ENCODE data around the gene RBM4B.

- TF ChIP-seq TEAD4 (IDR thresholded peaks at IDR 0.05) (no peak), REST (IDR thresholded peaks at IDR 0.05; ENCODE audit: low read depth) (no peak), TAF1 (IDR thresholded peaks at IDR 0.05; ENCODE audit: low read depth) (no peak), CEBPB (IDR thresholded peaks at IDR 0.05) (no peak), MAX (IDR thresholded peaks at IDR 0.05) (no peak), TCF12 (IDR thresholded peaks at IDR 0.05; ENCODE audit: low read depth) (no peak), RAD21 (IDR thresholded peaks at IDR 0.05; ENCODE audit: low read depth) (no peak), FOXM1 (IDR thresholded peaks at IDR 0.05; ENCODE audit: borderline replicate concordance, low read depth) (no peak), CREB1 (IDR thresholded peaks at IDR 0.05; ENCODE audit: low read depth) (no peak), EP300 (IDR thresholded peaks at IDR 0.05; ENCODE audit: borderline replicate concordance) (no peak), YY1 (IDR thresholded peaks at IDR 0.05; ENCODE audit: low read depth) (no peak), NFIC (IDR thresholded peaks at IDR 0.05) (no peak), USF1 (IDR thresholded peaks at IDR 0.05) (no peak)
Observed at GRCh38 chr11:66725647-66726046, 48.0 kb upstream of the RBM4B start.

All from Ishikawa (cell line).